ENCODE measurements around the gene ALDOB.

ALDOB gene

GRCh38 chr9:101381833-101382342, 53.7 kb downstream of the ALDOB start:
- DNase-seq, result no peak

DNA sequence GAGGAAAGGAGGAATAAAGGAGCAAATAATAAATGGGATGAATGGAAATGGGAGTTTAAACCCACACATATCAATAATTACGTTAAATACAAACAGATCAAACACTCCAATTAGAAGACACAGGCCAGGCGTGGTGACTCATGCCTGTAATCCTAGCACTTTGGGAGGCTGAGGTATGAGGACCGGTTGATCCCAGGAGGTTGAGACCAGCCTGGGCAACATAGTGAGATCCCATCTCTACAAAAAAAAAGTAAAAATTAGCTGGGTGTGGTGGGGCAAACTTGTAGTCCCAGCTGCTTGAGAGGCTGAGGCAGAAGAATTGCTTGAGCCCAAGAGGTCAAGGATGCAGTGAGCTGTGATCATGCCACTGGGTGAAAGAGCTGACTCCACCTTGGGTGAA, 54.5 kb downstream of the ALDOB start:
- no peak for DNase-seq

DNA sequence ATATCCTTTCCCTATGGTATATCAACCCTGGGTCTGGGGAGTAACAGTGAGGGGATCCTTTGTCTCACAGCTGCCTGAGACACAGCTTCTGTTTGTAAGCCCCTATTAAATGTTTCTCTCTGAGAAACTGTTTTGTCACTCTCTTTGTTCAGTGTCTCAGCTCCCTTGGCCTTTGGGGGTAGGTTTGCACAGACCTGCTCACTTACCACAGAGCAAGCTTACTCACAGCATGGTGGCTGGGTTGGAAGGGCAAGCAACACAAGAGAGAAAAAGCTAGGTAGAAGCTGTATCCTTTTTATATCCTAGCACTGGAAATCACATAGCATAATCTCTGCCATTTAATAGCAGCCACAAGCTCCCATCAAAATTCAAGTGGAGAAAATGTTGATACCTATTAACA, 55.3 kb downstream of the ALDOB start:
- DNase-seq, result no peak

GRCh38 chr9:101376111-101376848, 59.3 kb downstream of the ALDOB start:
- no peak for DNase-seq

- DNase-seq, result no peak
Measured at GRCh38 chr9:101375546-101375945, 60.0 kb downstream of the ALDOB start.

DNA sequence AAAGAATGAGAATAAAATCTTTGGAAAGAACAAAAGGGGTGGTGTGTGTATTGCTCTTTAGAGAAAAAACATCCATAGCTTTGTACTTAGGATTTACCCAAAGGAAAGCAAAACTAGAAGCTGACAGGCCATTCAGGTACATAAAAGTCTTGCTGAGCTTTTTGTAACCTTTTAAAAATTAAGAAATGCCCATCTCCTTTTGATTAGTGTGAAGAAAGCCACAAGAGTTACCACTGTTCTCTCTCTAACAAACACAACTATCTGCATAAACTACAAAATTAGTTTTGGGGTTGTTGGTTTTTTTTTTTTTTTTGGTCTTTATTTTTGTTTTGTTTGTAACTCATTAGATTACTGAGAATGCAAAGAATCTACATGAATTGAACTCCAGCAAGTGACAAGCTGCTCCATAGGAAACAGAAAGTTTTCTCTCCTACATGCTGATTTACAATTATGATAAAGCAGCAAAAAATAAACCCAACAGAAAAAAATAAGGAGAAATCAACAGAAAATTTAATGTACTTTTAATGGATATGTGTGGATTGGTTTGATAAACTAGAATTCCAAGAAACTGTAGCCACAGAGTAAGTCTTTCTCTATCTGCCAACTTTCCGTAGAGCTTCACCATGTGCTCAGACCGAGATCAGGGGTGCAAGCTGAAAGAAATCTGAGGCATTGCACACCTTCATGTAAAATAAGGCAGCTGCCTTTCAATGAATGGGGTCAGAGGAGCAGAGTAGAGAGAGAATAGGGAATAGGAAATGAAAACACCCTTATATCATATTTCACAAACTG, 63.1 kb downstream of the ALDOB start:
- DNase-seq, result no peak

DNA sequence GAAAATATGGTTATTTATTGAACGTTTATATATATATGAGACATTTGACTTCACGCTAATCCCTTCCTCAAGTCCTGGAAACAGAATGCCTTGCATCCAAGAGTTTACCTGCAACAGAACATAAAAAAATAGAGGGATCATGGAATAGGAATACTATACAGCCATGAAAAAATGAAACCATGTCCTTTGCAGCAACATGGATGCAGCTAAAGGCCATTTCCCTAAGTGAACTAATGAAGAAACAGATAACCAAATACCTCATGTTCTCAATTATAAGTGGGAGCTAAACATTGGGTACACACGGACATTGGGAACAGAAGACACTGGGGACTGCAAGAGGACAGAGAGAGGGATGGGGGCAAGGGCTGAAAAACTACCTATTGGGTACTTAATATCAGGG, 63.8 kb downstream of the ALDOB start:
- no peak for DNase-seq

Data from suppressor macrophage treated with lipopolysaccharide for 1 hour (primary cell).